Measurements from ENCODE around the gene NTN4.

The NTN4 gene

GRCh38 chr12:95634622-95635621, 155.6 kb downstream of the NTN4 start:
- no peak overlapping the region for H3K4me3 ChIP-seq (replicated peaks; ENCODE audit: low read depth, low read length)
- no peak for TF ChIP-seq CTCF (IDR thresholded peaks at IDR 0.05; ENCODE audit: low read length, missing control alignments)
- peak; percentile 17 for DNase-seq (ENCODE audit: low read depth)

- no peak overlapping the region for H3K4me3 ChIP-seq (replicated peaks; ENCODE audit: low read depth, low read length)
- DNase-seq (ENCODE audit: low read depth), result peak; percentile 39
- TF ChIP-seq CTCF (IDR thresholded peaks at IDR 0.05; ENCODE audit: low read length, missing control alignments), result no peak
Observed at GRCh38 chr12:95633732-95634465, 156.7 kb downstream of the NTN4 start.

GRCh38 chr12:95633049-95633731, 157.4 kb downstream of the NTN4 start:
- no peak overlapping the region for H3K4me3 ChIP-seq (replicated peaks; ENCODE audit: low read depth, low read length)
- DNase-seq (ENCODE audit: low read depth), result peak; percentile 77
- no peak for TF ChIP-seq CTCF (IDR thresholded peaks at IDR 0.05; ENCODE audit: low read length, missing control alignments)

GRCh38 chr12:95630496-95630895, 160.1 kb downstream of the NTN4 start:
- DNase-seq (ENCODE audit: low read depth), result no peak
- H3K4me3 ChIP-seq (replicated peaks; ENCODE audit: low read depth, low read length), result no peak overlapping the region
- no peak for TF ChIP-seq CTCF (IDR thresholded peaks at IDR 0.05; ENCODE audit: low read length, missing control alignments)

GRCh38 chr12:95629392-95629791, 161.2 kb downstream of the NTN4 start:
- no peak for TF ChIP-seq CTCF (IDR thresholded peaks at IDR 0.05; ENCODE audit: low read length, missing control alignments)
- H3K4me3 ChIP-seq (replicated peaks; ENCODE audit: low read depth, low read length), result no peak overlapping the region

GRCh38 chr12:95626854-95627253, 163.7 kb downstream of the NTN4 start:
- no peak overlapping the region for H3K4me3 ChIP-seq (replicated peaks; ENCODE audit: low read depth, low read length)
- no peak for DNase-seq (ENCODE audit: low read depth)
- no peak for TF ChIP-seq CTCF (IDR thresholded peaks at IDR 0.05; ENCODE audit: low read length, missing control alignments)

More at GRCh38 chr12:95629392-95629791, 161.2 kb downstream of the NTN4 start:
- no peak for DNase-seq (ENCODE audit: low read depth)

Measured in fibroblast of pulmonary artery (primary cell).